Embryonic facial prominence (tissue), 1 donor: ENCODE data around the gene HLA-A.

Experiments used
- DNase-seq: peaks from one replicate; pipeline ENCODE4 v3.0.0-alpha.2; 2016; ENCODE audit errors: extremely low spot score

Gene HLA-A

GRCh38 chr6:29989211-29989610, 46.9 kb downstream of the HLA-A start:
- no peak for DNase-seq

GRCh38 chr6:29990931-29991330, 48.6 kb downstream of the HLA-A start:
- DNase-seq = no peak

GRCh38 chr6:29992807-29993206, 50.5 kb downstream of the HLA-A start:
- DNase-seq = no peak

GRCh38 chr6:29994826-29995225, 52.5 kb downstream of the HLA-A start:
- no peak for DNase-seq

GRCh38 chr6:29995340-29995777, 53.0 kb downstream of the HLA-A start:
- no peak for DNase-seq
